Dendritic cell treated with granulocyte-macrophage colony-stimulating factor and Interleukin-4, amounts not matched to agents 40 ng/mL and 50 ng/mL, for 4 days (primary cell): ENCODE data around the gene UBE2Z.

Experiments used
- H3K27ac Mint-ChIP-seq: one replicate; pipeline ENCODE4 v1.8.0; 2022; ENCODE audit warnings: mild to moderate bottlenecking, mixed read lengths
- H3K27me3 Mint-ChIP-seq: one replicate; pipeline ENCODE4 v1.8.0; 2022; ENCODE audit warnings: mild to moderate bottlenecking, mixed read lengths
- H3K36me3 Mint-ChIP-seq: one replicate; pipeline ENCODE4 v1.8.0; 2022; ENCODE audit warnings: low read depth, mixed read lengths
- H3K4me1 Mint-ChIP-seq: one replicate; pipeline ENCODE4 v1.8.0; 2022; ENCODE audit warnings: low read depth, mixed read lengths
- H3K4me3 Mint-ChIP-seq: one replicate; pipeline ENCODE4 v1.8.0; 2022; ENCODE audit warnings: mild to moderate bottlenecking, moderate library complexity, mixed read lengths
- H3K9me3 Mint-ChIP-seq: one replicate; pipeline ENCODE4 v1.8.0; 2022; ENCODE audit warnings: mixed read lengths
- intact Hi-C: fragments of 100-400 bp; cut with micrococcal nuclease; formaldehyde crosslinking; loops from one replicate; pipeline ENCODE4 v1.15.0; 2022

UBE2Z gene

GRCh38 chr17:48883171-48883570 is 25.0 kb upstream of the UBE2Z start:
- H3K27ac Mint-ChIP-seq = no peak overlapping the region
- no peaks in the 10 kb centered on the region for H3K4me1 Mint-ChIP-seq
- H3K27me3 Mint-ChIP-seq = peaks cover 19% of the 10 kb centered on the region
- no peaks in the 10 kb centered on the region for H3K36me3 Mint-ChIP-seq
- H3K4me3 Mint-ChIP-seq = no peak overlapping the region
- no peaks in the 10 kb centered on the region for H3K9me3 Mint-ChIP-seq
- intact Hi-C loops = loop anchor here (5.0 kb wide), 1 partner anchor 206 kb away; no protein-coding TSS in a partner anchor

- H3K36me3 Mint-ChIP-seq = peaks cover 25% of the 10 kb centered on the region
- intact Hi-C loops = no loop called here
- H3K4me1 Mint-ChIP-seq = peaks cover 18% of the 10 kb centered on the region
- H3K9me3 Mint-ChIP-seq = no peaks in the 10 kb centered on the region
- H3K4me3 Mint-ChIP-seq = no peak overlapping the region
- H3K27ac Mint-ChIP-seq = no peak overlapping the region
- peaks cover 6% of the 10 kb centered on the region for H3K27me3 Mint-ChIP-seq
Observed at GRCh38 chr17:48890086-48890485, 18.1 kb upstream of the UBE2Z start.

- peaks cover 18% of the 10 kb centered on the region for H3K4me1 Mint-ChIP-seq
- H3K4me3 Mint-ChIP-seq = peak overlapping the region; percentile 97
- intact Hi-C loops = loop anchor here (1.0 to 2.0 kb wide), 4 partner anchors 15 to 62 kb away; partner anchors contain the start of genes CALCOCO2, SNF8 and UBE2Z
- H3K27ac Mint-ChIP-seq = peak overlapping the region; percentile 92
- H3K27me3 Mint-ChIP-seq = no peaks in the 10 kb centered on the region
- peaks cover 51% of the 10 kb centered on the region for H3K36me3 Mint-ChIP-seq
- no peaks in the 10 kb centered on the region for H3K9me3 Mint-ChIP-seq
Observed at GRCh38 chr17:48892940-48893645, 15.1 kb upstream of the UBE2Z start.

GRCh38 chr17:48893646-48894508 is 14.3 kb upstream of the UBE2Z start:
- peaks cover 18% of the 10 kb centered on the region for H3K4me1 Mint-ChIP-seq
- peaks cover 57% of the 10 kb centered on the region for H3K36me3 Mint-ChIP-seq
- peak overlapping the region; percentile 97 for H3K4me3 Mint-ChIP-seq
- no peaks in the 10 kb centered on the region for H3K27me3 Mint-ChIP-seq
- intact Hi-C loops = loop anchor here (2.0 kb wide), 1 partner anchor 63 kb away; the partner anchor contains the start of gene CALCOCO2
- peak overlapping the region; percentile 92 for H3K27ac Mint-ChIP-seq
- H3K9me3 Mint-ChIP-seq = no peaks in the 10 kb centered on the region

- Mint-ChIP-seq H3K27me3 (no peaks in the 10 kb centered on the region), H3K4me3 (no peak overlapping the region), H3K36me3 (peaks cover 57% of the 10 kb centered on the region), H3K4me1 (peaks cover 18% of the 10 kb centered on the region), H3K27ac (no peak overlapping the region), H3K9me3 (no peaks in the 10 kb centered on the region)
- intact Hi-C loops = no loop called here
Observed at GRCh38 chr17:48894886-48895285, 13.3 kb upstream of the UBE2Z start.

- peaks cover 21% of the 10 kb centered on the region for H3K36me3 Mint-ChIP-seq
- H3K27ac Mint-ChIP-seq = no peak overlapping the region
- no peak overlapping the region for H3K4me3 Mint-ChIP-seq
- H3K9me3 Mint-ChIP-seq = no peaks in the 10 kb centered on the region
- intact Hi-C loops = no loop called here
- peaks cover 5% of the 10 kb centered on the region for H3K4me1 Mint-ChIP-seq
- H3K27me3 Mint-ChIP-seq = no peaks in the 10 kb centered on the region
Observed at GRCh38 chr17:48901241-48901640, 7.0 kb upstream of the UBE2Z start.

DNA sequence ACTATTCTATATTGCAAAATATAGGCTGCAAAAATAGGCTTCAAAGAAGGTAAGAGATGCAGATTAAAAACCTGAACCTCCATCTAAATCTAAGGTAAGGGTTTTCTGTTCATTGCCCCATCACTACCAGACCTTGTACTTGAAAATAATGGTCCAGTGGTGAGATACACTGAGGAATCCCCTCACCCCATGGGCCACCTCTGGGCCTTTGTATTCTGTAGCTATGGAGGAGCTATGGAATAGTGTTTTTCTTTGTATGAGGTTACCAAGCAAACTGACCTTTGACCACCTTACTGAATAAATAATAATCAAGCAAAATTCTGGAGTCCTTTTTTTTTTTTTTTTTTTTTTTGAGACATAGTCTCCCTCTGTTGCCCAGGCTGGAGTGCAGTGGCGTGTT is 4.8 kb upstream of the UBE2Z start:
- Mint-ChIP-seq H3K4me1 (peaks cover 15% of the 10 kb centered on the region), H3K36me3 (peaks cover 10% of the 10 kb centered on the region), H3K27ac (no peak overlapping the region), H3K27me3 (no peaks in the 10 kb centered on the region), H3K9me3 (no peaks in the 10 kb centered on the region), H3K4me3 (no peak overlapping the region)
- intact Hi-C loops = no loop called here

GRCh38 chr17:48904428-48904827 is 3.8 kb upstream of the UBE2Z start:
- H3K36me3 Mint-ChIP-seq = peaks cover 16% of the 10 kb centered on the region

GRCh38 chr17:48905987-48906515 is 2.2 kb upstream of the UBE2Z start:
- Mint-ChIP-seq H3K4me1 (peaks cover 36% of the 10 kb centered on the region), H3K36me3 (peaks cover 32% of the 10 kb centered on the region), H3K9me3 (no peaks in the 10 kb centered on the region), H3K27ac (peak overlapping the region; percentile 30), H3K4me3 (no peak overlapping the region), H3K27me3 (no peaks in the 10 kb centered on the region)
- intact Hi-C loops = no loop called here

More at GRCh38 chr17:48904428-48904827, 3.8 kb upstream of the UBE2Z start:
- Mint-ChIP-seq H3K27ac (no peak overlapping the region), H3K4me1 (peaks cover 20% of the 10 kb centered on the region), H3K4me3 (no peak overlapping the region), H3K9me3 (no peaks in the 10 kb centered on the region), H3K27me3 (no peaks in the 10 kb centered on the region)
- intact Hi-C loops = no loop called here

- Mint-ChIP-seq H3K4me3 (peak overlapping the region; percentile 92), H3K36me3 (peaks cover 48% of the 10 kb centered on the region), H3K27ac (peak overlapping the region; percentile 95), H3K9me3 (no peaks in the 10 kb centered on the region), H3K4me1 (peaks cover 53% of the 10 kb centered on the region), H3K27me3 (no peaks in the 10 kb centered on the region)
- intact Hi-C loops = loop anchor here (1.0 to 2.0 kb wide), 2 partner anchors 15 to 37 kb away; partner anchors contain the start of genes ATP5MC1 and SNF8
Observed at GRCh38 chr17:48907713-48908046, 527 bp upstream of the UBE2Z start.

- H3K27me3 Mint-ChIP-seq = no peaks in the 10 kb centered on the region
- peaks cover 65% of the 10 kb centered on the region for H3K4me1 Mint-ChIP-seq
- intact Hi-C loops = loop anchor here (1.0 to 2.0 kb wide), 2 partner anchors 17 to 36 kb away; partner anchors contain the start of genes ATP5MC1 and SNF8
- peak overlapping the region; percentile 92 for H3K4me3 Mint-ChIP-seq
- peaks cover 61% of the 10 kb centered on the region for H3K36me3 Mint-ChIP-seq
- no peaks in the 10 kb centered on the region for H3K9me3 Mint-ChIP-seq
- peak overlapping the region; percentile 95 for H3K27ac Mint-ChIP-seq
Observed at GRCh38 chr17:48908853-48909394, 717 bp downstream of the UBE2Z start.

GRCh38 chr17:48909783-48910182 is 1.6 kb downstream of the UBE2Z start:
- Mint-ChIP-seq H3K36me3 (peaks cover 69% of the 10 kb centered on the region), H3K9me3 (no peaks in the 10 kb centered on the region), H3K27ac (peak overlapping the region; percentile 95), H3K4me1 (peaks cover 74% of the 10 kb centered on the region), H3K4me3 (peak overlapping the region; percentile 92), H3K27me3 (no peaks in the 10 kb centered on the region)
- intact Hi-C loops = loop anchor here (2.0 kb wide), 1 partner anchor 35 kb away; the partner anchor contains the start of gene SNF8

DNA sequence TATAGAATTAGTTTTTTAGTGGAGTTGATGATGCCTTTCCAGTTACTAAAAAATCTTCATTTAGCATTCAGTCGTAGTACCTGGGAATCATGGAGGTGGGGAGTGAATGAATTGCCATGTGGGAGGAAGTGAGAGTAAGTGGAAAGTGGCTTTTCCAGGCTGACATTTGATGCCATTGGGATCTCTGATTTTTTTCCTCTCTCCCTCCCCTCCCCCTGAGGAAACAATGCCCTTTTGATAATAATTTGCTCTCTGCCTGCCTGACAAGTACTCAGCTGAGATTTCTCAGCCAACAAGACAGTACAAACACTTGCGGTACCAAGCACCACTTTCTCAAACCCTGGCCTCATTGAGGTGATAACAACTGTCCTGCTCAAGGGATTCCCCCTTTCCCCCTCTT is 2.2 kb downstream of the UBE2Z start:
- H3K4me3 Mint-ChIP-seq = peak overlapping the region; percentile 92

More for the DNA sequence above, 2.2 kb downstream of the UBE2Z start:
- intact Hi-C loops = no loop called here
- no peaks in the 10 kb centered on the region for H3K27me3 Mint-ChIP-seq
- peaks cover 75% of the 10 kb centered on the region for H3K36me3 Mint-ChIP-seq
- peak overlapping the region; percentile 95 for H3K27ac Mint-ChIP-seq
- H3K4me1 Mint-ChIP-seq = peaks cover 79% of the 10 kb centered on the region
- no peaks in the 10 kb centered on the region for H3K9me3 Mint-ChIP-seq
